Uterus (tissue), 4 donors: ENCODE measurements around the gene SLC35G1. TPM values are rescaled to one million over a fixed set of nuclear protein-coding genes. Genes with fewer than 3 reads are reported as not detected.

Source experiments
- DNase-seq, 2 donors: peaks; one replicate each; pipeline ENCODE4 v3.0.0-alpha.2; 2019 to 2020
- H3K27ac ChIP-seq, 2 donors: fragments of 200-600 bp; sonication (generic); 1 replicate in 1 of 2; 2 replicates in 1 of 2; pipeline ENCODE4 v1.5.1; 2016 to 2018
- H3K27me3 ChIP-seq, 2 donors: fragments of 200-600 bp; sonication (generic); one replicate each; pipeline ENCODE4 v1.5.1; 2018 to 2019; ENCODE audit warnings: control low read depth in 1 of 2
- H3K36me3 ChIP-seq, 2 donors: fragments of 200-600 bp; sonication (generic); one replicate each; pipeline ENCODE4 v1.5.1; 2019; ENCODE audit warnings: control low read depth in 1 of 2
- H3K4me1 ChIP-seq, 2 donors: fragments of 200-600 bp; sonication (generic); one replicate each; pipeline ENCODE4 v1.5.1; 2018 to 2019; ENCODE audit warnings: control low read depth in 1 of 2
- H3K4me3 ChIP-seq, 2 donors: fragments of 200-600 bp; sonication (generic); 1 replicate in 1 of 2; 2 replicates in 1 of 2; pipeline ENCODE4 v1.5.1; 2018 to 2019; ENCODE audit warnings: mild to moderate bottlenecking in 1 of 2
- H3K9me3 ChIP-seq, 2 donors: fragments of 200-600 bp; sonication (generic); one replicate each; pipeline ENCODE4 v1.5.1; 2019; ENCODE audit warnings: control low read depth in 1 of 2
- POLR2A ChIP-seq, 2 donors: fragments of 450-650 bp; IDR thresholded peaks; one replicate each; pipeline ENCODE4 v1.6.1; 2016; ENCODE audit warnings: antibody characterized with exemption in 2 of 2, mild to moderate bottlenecking in 1 of 2, moderate library complexity in 1 of 2
- intact Hi-C: fragments of 100-400 bp; cut with DNase I; formaldehyde crosslinking; loops from one replicate; pipeline ENCODE4 v1.15.1; 2023; ENCODE audit warnings: low total_unique reads
- total RNA-seq, 4 donors: library from RNA; depleted of rRNA in 3 of 4; stranded (reverse); fragments of >200 nt in 3 of 4; gene quantifications; one replicate each; pipeline versions ENCODE4 v1.1.0 to v1.2.4, GENCODE V29; 2014 to 2023
- TF ChIP-seq, protein P1 (sequence below), 4 experiments: fragments of 200-600 bp in 2 of 4; fragments of 450-650 bp in 2 of 4; sonication (generic) in 2 of 4; IDR thresholded peaks; one replicate each; pipeline ENCODE4 v1.5.1; 2016 to 2019; ENCODE audit warnings: antibody characterized with exemption in 4 of 4, mild to moderate bottlenecking in 2 of 4, moderate library complexity in 1 of 4
- donor health status: DM: yes; HTN: yes; CAD: no.

Gene SLC35G1
- total RNA-seq, 4 donors from 2014 or later = 2.8 to 6.7 (median 4.8) TPM

DNA sequence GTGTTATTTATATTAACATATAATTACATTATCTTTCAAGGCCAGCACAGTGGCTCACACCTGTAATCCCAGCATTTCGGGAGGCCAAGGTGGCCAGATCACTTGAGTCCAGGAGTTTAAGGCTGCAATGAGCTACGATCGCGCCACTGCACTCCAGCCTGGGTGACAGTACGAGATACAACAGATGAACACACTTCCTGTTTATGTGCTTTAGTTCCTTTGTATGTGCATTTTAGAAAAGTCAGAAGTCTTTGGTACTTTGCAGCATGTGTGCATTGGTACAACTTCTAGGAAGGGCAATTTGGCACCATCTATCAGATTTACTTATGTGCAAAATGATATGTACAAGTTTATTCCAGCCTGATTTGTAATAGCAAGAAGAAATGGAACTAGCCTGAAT lies 13.3 kb downstream of the SLC35G1 start:
- Histone ChIP-seq H3K36me3 (no peaks in the 10 kb centered on the region), H3K27me3 (no peaks in the 10 kb centered on the region), H3K4me1 (no peaks in the 10 kb centered on the region), H3K9me3 (no peaks in the 10 kb centered on the region), H3K27ac (no peak overlapping the region), H3K4me3 (no peak overlapping the region)
- intact Hi-C loops = no loop called here
- TF ChIP-seq POLR2A (IDR thresholded peaks at IDR 0.05) = no peak
- TF ChIP-seq, protein P1, sequence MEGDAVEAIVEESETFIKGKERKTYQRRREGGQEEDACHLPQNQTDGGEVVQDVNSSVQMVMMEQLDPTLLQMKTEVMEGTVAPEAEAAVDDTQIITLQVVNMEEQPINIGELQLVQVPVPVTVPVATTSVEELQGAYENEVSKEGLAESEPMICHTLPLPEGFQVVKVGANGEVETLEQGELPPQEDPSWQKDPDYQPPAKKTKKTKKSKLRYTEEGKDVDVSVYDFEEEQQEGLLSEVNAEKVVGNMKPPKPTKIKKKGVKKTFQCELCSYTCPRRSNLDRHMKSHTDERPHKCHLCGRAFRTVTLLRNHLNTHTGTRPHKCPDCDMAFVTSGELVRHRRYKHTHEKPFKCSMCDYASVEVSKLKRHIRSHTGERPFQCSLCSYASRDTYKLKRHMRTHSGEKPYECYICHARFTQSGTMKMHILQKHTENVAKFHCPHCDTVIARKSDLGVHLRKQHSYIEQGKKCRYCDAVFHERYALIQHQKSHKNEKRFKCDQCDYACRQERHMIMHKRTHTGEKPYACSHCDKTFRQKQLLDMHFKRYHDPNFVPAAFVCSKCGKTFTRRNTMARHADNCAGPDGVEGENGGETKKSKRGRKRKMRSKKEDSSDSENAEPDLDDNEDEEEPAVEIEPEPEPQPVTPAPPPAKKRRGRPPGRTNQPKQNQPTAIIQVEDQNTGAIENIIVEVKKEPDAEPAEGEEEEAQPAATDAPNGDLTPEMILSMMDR (IDR thresholded peaks at IDR 0.05) = no peak
- no peak for DNase-seq

DNA sequence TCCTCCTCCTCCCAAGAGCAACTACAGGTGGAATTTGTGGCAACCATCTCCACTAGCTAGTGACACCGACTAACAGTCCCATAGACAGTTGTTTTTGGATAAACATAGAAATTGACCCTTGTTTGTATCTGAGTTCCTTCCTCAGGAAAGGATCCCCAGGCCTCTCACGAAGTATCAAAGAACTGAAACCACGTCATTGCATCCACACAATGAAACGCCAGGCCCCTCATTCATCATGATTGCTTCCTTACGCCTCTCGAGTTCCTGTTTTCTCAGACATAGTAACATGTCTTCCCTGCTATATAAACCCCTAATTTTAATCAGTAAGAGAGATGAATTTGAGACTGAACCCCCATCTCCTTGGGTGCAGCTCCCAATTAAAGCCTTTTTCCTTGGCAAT lies 18.1 kb downstream of the SLC35G1 start:
- no peak for DNase-seq
- no peaks in the 10 kb centered on the region for H3K36me3 ChIP-seq
- no peaks in the 10 kb centered on the region for H3K27me3 ChIP-seq
- no peaks in the 10 kb centered on the region for H3K4me1 ChIP-seq
- no peak for TF ChIP-seq POLR2A (IDR thresholded peaks at IDR 0.05)
- TF ChIP-seq, protein P1 (IDR thresholded peaks at IDR 0.05) = no peak
- intact Hi-C loops = no loop called here
- H3K27ac ChIP-seq = no peak overlapping the region
- H3K4me3 ChIP-seq = no peak overlapping the region
- H3K9me3 ChIP-seq = no peaks in the 10 kb centered on the region

DNA sequence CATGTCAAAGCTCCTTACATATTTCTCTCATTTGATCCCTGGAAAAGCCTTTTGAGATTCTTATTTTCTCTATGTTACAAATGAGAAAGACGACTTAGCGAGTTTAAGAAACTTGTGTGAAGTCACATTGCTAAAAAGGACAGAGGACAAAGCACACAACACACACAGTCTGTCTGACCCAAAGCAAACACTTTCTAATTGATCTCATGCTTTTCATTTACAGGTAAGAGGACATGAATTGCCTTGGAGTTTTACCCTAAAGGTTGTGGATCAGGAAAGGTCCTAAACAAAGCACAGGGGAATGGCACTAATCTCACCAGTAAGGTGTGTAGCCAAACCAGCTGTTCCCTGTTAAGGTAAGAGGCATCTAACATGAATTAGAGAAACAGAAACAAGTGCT lies 18.7 kb downstream of the SLC35G1 start:
- Histone ChIP-seq H3K36me3 (no peaks in the 10 kb centered on the region), H3K27ac (no peak overlapping the region), H3K9me3 (no peaks in the 10 kb centered on the region), H3K4me3 (no peak overlapping the region), H3K4me1 (no peaks in the 10 kb centered on the region), H3K27me3 (no peaks in the 10 kb centered on the region)
- no peak for DNase-seq
- TF ChIP-seq POLR2A (IDR thresholded peaks at IDR 0.05) = no peak
- TF ChIP-seq, protein P1 (IDR thresholded peaks at IDR 0.05) = no peak
- intact Hi-C loops = no loop called here

DNA sequence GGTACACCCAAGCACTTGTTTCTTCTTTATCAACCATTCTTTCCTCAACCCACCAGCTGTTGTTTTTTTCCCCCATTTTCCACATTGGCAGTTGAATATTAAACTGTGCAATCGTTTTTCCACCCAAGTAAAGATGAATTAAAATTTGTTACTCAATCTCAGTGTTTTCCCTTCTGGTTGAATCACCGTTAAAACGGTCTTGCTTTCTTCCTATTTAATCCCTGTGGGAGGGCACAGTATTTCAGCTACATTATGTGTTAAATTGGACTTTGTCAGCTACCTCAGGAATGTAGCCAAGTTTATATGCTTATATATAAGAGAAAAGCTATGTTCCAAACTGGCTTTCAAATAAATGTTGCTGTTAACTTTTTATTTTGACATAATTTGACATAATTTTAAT lies 19.9 kb downstream of the SLC35G1 start:
- no peak overlapping the region for H3K4me3 ChIP-seq
- H3K4me1 ChIP-seq = no peaks in the 10 kb centered on the region
- no peaks in the 10 kb centered on the region for H3K27me3 ChIP-seq
- H3K27ac ChIP-seq = no peak overlapping the region
- intact Hi-C loops = no loop called here
- H3K9me3 ChIP-seq = no peaks in the 10 kb centered on the region
- no peak for DNase-seq
- TF ChIP-seq, protein P1 (IDR thresholded peaks at IDR 0.05) = no peak
- TF ChIP-seq POLR2A (IDR thresholded peaks at IDR 0.05) = no peak
- no peaks in the 10 kb centered on the region for H3K36me3 ChIP-seq

DNA sequence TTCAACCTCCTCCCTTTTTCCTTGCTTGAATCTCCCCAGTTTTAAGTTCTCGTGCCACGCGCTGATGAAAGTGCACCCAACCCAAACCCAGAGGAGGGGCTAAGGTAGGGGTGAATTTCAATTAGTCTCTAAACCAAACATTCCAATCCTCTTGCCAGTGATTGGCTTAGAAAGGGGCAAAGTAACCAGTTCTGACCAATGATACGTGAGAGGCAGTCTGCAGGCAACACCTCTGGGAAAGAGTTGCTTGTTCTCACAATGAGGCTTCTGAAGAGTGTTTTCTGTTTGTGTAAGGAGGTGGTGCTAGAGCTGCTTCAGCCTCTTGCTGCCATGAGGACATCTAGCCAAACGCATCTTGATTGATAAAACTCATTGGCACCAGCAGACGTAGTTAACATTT lies 21.8 kb downstream of the SLC35G1 start:
- no peak for TF ChIP-seq POLR2A (IDR thresholded peaks at IDR 0.05)
- TF ChIP-seq, protein P1 (IDR thresholded peaks at IDR 0.05) = no peak
- Histone ChIP-seq H3K9me3 (no peaks in the 10 kb centered on the region), H3K27ac (no peak overlapping the region), H3K27me3 (no peaks in the 10 kb centered on the region), H3K4me3 (no peak overlapping the region), H3K36me3 (no peaks in the 10 kb centered on the region), H3K4me1 (no peaks in the 10 kb centered on the region)
- no peak for DNase-seq
- intact Hi-C loops = loop anchor here (5.0 kb wide), 1 partner anchor 407 kb away; no protein-coding TSS in a partner anchor
